CD4-positive, alpha-beta T cell treated with Interleukin-6 for 4 hours (primary cell): ENCODE measurements around the gene GOLGA5.

ENCODE experiments used
- DNase-seq: peaks from one replicate; pipeline ENCODE4 v3.0.0-alpha.2; 2020; ENCODE audit warnings: mixed read lengths

The GOLGA5 gene

DNA sequence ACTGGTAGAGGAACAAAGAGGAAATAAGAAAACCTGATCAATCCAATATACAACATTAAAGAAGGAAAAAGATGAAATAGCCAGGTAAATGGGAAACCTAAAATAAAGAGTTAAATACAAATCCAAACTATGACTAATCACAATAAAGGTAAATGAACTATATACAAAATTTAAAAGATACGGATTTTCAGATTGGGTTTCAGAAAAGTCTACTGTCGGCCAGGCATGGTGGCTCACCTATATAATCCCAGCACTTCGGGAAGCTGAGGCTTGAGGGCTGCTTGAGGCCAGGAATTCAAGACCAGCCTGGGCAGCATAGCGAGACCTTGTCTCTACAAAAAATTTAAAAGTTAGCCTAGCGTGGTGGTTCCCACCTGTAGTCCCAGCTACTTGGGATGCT is 89.0 kb downstream of the GOLGA5 start:
- no peak for DNase-seq

DNA sequence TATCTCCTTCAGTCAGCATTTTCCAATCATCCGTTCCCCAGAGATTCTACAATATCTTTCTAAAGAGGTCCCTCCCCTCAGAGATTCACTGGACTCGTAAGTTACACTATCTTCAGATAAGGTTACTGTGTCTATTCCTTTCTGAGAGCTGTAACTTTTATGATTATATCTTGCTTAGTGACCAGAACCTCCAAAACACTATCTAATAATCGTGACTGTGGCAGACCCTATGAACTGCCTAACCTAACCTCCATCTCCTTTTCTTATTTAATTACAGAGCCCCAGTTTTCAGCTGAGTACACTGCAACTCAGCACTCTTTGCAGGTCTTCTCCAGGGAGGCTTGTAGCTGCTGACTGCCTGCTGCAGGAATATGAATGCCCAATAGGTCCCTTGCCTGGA is 90.3 kb downstream of the GOLGA5 start:
- no peak for DNase-seq

DNA sequence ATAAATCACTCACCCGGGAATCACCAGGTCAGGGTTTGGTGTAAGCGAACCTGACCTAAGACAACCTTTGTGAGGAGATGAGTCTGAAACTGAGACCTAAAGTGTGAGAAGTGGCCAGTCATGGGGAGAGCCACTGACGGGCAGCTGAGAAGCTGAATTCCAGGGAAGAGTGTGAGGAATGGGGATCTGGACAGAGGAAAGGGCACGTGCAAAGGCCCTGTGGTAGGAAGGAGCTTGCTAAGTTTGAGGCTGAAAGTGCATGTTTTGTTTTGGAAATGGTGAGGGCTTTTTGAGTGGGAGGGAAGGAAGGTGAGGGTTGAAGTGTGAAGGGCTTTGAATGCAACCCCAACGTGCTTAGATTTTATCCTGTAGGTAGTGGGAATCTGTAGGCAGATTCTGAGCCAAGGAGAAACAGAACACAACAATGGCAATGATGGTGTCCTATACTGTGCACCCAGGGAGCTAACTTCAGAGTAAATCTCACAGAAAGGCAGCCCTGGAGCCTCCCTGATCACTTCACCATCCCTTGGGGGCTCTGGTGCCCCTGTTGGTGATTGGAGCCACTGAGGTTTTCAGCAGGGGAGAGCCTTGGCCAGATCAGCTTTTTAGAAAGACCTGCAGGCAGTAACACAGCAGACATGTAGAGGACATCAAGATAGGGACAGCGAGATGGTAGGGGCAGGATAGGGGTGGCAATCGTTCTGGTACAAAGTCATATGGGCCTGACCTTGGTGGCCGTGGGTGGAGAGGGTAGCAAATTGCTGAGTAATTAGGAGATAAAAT is 91.4 kb downstream of the GOLGA5 start:
- no peak for DNase-seq

DNA sequence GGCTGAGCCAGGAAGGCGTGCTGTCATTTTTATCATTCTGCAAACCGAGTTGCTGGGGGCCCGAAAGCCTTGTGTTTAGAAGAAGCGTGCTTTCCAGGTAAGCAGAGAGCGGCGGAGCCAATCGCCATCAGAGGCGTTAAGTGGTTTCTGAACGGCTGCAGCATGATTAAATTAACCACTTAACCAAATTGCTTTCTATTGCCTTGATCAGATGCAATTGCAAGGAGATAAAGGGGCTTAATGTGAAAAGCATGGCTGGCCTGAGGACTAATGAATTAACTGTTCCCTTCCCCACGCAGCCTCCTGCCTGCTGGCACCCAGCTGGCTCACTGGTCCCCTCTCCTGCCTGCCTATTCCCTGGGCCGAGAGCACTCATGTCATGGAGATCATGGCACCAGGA is 92.2 kb downstream of the GOLGA5 start:
- no peak for DNase-seq

DNA sequence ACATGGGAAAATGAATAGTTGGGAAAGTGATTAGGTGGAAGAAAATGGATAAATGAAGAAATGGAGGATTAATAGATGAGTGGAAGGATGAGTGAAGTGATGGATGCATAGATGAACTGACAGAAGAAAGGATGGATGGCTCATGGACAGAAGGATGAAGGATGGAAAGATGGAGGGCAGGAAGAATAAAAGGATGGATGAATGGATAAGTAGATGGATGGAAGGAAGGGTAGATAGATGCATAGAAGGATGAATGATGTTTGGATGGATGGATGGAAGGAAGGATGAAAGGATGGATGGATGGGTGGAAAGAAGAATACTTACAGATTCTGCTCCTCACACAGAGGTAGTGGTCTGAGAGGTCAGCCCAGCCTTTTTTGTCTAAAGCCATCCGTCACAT is 93.1 kb downstream of the GOLGA5 start:
- DNase-seq = no peak

DNA sequence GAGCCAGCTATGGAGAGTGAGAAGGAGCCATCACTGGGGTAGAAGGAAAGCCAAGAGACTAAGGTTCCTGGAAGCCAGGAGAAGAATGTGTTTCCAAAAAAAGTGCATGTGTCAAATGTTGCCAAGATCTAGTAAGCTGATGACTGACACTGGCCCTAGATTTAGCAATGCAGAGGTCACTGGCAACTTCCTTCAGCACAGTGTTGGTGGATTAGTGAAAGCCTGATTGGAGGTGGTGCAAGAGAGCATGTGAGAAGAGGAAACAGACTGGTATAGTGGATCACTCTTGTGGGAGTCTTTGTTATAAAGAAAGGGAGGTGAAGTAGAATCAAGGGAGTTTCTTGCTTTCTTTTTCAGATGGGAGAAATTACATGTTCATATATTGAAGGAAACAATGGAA is 94.8 kb downstream of the GOLGA5 start:
- no peak for DNase-seq
